DMS 273 treated with DMSO at 0.1 percent for 48 hours (cell line): ENCODE results near the gene MED13.
A peak's percentile ranks its signal among the peaks of the same experiment; 100 is the strongest.
"Not testable (repeated sequence)": the region's sequence is repeated elsewhere in the genome, so short reads cannot be mapped to it uniquely, and the experiment has no call there.

ENCODE experiments used
- DNase-seq: peaks from one replicate; lab custom pipeline; 2025; lab: John Stamatoyannopoulos, UW

Gene MED13

GRCh38 chr17:62086737-62087136 lies 21.7 kb upstream of the MED13 start:
- DNase-seq, result no peak

GRCh38 chr17:62085511-62086408 lies 20.7 kb upstream of the MED13 start:
- no peak for DNase-seq

DNA sequence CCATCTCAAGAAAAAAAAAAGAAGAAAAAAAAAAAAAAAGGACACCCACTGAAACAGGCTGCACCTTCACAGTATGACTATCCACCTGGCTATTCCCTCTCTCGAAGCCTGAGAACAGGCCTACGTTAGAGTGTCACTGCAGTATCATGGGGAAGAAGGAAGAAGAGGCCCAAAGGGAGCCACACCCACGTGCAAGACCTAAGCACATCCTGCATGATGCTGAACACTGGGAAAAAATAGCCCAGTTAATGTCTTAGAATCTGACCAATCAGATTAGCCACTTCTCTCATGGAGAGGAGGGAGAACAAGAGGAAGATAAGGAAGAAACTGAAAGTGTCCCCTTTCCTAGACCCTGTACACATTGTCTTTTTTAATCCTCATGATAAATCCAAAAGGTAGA lies 19.5 kb upstream of the MED13 start:
- DNase-seq, result no peak

DNA sequence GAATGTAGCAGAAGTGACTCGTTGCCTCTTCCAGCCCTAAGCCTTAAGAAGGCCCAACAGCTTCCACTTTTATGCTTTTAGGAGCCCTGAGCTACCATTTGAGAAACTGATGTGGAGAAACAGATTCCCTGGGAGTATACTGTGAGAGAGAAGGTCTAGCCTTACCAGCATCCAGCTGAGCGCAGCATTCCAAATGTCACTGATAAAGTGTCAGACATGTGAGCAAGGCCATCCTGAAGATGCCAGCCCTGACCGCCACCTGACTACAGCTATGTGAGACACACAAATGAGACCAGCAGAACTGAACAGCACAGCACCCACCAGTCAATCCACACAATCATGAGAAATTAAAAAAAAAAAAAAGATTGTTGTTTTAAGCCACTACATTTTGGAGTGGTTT lies 18.6 kb upstream of the MED13 start:
- DNase-seq, result no peak

GRCh38 chr17:62080647-62081046 lies 15.6 kb upstream of the MED13 start:
- no peak for DNase-seq

DNA sequence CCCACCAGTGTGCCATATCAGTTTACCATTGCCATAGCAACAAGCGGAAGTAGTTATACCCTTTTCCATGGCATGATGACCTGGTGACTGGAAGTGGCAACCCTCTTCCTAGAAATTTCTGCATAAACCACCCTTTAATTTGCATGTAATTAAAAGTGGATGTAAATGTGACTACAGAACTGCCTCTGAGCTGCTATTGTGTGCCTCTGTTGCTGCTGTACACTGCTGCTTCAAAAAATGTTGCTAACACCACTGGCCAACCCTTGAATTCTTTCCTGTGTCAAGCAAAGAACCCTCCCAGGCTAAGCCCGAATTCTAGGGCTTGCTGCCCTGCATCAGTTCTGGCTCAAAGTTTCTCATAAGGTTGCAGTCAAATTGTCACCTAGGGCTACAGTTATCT lies 12.9 kb upstream of the MED13 start:
- DNase-seq, result no peak

- no peak for DNase-seq
These were observed 12.0 kb upstream of the MED13 start for GRCh38 chr17:62076864-62077788.

DNA sequence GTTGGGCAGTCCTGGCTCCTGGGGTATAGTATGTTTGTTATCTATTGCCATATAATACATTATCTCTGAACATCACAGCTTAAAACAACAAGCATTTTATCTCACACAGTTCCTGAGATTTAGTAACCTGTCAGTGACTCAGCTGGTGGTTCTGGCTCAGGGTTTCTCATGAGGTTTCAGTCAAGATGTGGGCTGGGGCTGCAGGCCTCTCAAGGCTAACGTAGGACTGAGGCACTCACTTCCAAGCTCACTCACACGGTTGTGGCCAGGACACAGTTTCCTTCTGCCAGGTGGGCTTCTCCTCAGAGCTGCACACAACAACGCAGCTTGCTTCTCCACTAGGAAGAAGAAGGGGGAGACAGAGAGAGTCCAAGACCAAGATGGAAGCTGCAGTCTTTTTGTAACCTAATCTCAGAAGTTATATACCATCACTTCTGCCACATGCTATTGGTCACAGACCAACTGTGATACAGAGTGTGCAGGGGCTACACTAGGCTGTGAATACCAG lies 10.3 kb upstream of the MED13 start:
- no peak for DNase-seq

DNA sequence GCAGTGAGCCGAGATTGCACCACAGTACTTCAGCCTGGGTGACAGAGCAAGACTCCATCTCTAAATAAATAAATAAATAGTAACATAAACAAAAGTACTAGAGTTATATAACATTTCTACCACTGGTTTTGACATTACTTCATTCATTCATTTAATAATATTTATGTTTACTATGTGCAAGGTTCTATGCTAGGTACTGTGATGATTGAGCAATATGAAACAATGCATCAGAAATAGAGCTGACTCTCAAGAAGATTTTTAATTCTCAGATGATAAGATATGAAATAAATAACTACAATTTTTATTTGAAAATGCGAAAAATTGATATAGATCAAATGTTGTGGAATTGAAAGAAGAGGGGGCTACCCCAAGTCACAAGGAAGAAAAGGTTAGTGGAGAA lies 8.9 kb upstream of the MED13 start:
- DNase-seq, result no peak

GRCh38 chr17:62072855-62073254 lies 7.8 kb upstream of the MED13 start:
- not testable (repeated sequence) for DNase-seq

- no peak for DNase-seq
These were observed 5.8 kb upstream of the MED13 start for GRCh38 chr17:62070900-62071299.

DNA sequence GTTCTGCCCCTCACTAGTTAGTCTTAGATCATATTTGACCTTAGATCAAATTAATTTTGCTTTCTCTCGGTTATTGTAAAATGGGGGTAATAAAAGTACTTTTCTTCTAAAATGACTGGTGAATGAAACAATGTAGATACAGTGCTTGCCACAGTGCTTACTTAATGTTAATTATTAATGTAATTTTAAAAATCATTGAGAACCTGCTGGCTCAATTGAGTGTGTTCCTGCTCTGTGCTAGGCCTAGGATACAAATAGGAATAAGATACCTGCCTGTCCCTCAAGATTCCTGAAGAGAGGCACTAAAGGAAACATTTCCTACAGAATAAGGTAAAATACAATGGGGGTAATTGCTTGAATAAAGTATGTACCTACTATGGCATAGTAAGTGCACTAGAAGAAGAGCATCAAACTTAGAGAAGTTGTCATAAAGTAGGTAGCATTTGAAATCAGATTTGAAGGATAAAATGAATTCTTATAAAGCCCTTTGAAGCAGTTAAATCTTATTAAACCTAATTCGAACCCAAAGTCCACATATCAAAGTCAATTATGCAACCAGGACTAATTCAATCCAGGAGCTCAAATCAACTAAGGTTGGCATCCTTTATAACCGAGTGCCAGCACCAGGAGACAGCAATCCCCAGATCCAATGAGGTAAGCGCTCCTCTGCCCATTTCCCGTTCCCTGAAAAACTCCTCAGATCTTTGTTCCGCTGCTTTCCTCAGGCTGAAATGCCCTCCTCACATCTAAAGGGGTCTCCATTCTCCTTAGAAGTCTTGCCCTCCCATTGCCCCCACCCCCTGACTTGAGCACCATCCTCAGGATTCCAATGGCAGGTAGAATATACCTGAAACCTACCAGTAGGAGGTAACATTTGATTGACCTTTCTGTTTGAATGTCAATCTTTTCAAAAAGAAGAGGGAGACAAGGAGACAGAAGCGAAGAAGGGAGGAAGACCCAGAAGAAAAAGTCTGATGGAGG lies 2.4 kb upstream of the MED13 start:
- no peak for DNase-seq

DNA sequence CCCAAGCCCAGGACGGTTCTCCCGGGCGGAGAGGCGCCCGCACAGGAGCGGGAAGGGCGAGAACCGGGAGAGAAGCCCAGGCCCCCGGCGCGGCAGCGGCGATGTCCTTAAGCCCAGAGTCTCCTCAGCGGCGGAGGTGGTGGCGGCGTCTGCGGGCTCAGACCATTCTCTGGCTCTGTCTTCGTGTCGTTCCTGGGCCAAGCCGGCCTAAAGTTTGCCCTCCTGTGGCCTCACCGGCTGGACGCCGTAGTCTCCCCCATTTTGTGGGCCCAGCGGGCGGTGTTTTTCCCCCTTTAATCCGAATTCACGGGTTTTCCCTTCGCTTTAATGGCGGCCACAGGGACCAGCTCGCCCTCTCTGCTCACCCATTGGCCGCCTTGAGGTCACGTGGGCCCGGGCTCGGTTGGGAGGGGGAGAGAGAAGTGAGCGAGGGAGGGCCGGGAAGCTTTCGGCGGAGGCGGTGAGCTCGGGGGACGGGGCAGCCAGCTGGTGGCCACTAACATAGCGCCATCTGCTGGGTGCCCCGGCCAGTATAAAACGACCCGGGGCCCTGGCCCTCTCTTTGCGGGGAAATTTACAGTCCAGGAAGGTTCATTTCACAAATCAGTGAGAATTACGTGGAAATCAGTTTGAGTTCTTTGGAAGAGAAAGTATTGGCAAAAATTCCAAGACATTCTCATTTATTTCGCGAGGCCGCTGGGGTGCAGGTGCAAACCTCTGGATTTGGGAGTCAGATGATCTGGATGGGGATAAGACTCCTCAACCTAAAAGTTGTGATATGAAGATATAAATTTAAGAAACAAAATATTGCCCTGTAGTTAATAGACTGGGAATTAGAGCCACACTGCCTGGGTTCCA lies 762 bp upstream of the MED13 start:
- DNase-seq, result peak; percentile 89

- DNase-seq, result no peak
These were observed 868 bp downstream of the MED13 start for GRCh38 chr17:62064029-62064790.

DNA sequence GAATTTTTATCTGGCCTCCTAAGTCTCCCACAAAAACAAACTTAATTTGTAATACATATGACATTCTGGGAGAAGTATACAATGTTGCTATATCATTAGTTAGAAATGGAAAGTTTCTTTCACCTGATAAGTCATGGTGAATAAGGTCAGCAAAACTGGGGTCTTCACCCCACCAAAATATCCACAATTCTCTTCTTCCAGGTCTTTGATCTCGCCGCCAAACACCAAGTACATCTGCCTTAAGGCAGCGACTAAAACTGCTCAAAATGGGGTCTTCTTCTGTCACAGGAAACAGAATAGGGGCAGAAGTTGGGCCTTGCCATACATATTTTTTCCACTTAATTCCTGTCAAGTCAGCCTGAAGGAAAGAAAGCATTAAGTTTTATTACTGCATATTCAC lies 2.1 kb downstream of the MED13 start:
- DNase-seq, result no peak

DNA sequence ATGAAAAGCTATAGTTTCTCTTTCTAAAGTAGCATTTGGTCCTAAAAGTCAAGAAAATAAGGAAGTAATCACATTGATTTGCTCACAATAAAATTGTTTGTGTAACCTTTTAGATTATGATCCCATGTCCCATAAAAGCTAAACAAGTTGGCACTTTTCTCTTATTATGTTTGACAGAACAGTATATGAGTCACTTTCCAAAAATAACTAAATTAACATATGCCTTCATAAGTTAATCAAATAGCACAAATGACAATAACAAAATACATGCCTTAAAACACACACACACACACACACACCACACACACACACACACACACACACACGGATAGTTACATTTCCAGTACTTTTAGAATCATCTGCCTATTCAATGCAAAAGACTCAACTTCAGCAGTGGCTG lies 2.8 kb downstream of the MED13 start:
- DNase-seq, result no peak

DNA sequence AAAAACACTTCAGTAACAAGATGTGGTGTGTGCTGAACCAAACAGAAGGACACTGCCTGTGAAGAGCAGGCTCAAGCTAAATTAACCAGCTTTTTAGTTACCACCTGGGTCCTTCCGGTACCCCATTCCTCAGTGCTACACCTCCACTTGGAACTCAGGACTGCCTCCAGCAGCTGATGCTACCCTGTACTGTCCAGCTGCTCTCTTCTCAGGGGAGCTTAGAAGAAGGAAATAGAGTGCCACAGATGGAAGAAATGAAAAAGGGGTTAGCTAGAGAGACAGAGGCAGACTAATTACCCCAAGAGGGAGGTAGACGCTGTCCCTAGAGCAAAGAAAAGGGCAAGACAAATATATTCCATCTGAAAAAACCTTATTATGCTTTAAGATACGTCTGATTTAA lies 5.7 kb downstream of the MED13 start:
- no peak for DNase-seq

- no peak for DNase-seq
These were observed 6.5 kb downstream of the MED13 start for GRCh38 chr17:62058611-62059010.

DNA sequence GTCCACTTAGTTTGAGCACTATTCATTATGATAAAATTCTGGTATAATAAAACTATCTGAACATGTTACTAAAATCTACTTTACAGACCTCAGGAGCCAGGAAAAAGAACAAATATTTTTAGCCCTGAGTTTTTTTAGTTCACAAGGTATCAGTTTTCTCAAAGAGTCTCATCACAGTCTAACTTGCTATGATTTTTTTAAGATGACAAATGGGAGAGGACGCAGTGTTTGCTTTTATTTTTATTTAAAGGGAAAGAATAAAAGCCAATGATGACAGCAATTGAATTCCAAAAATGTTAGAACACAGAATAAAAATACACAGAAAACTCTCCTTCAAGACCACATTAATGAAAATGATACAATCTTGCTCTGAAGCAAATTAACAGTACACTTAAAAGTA lies 7.4 kb downstream of the MED13 start:
- no peak for DNase-seq
